Caco-2 (cell line): Measurements from ENCODE around the gene NOL4L. TPM values are rescaled to one million over a fixed set of nuclear protein-coding genes. Genes with fewer than 3 reads are reported as not detected.

Experiments
- BruUV-seq: library from RNA; stranded (reverse); fragments of 400-500 nt; replicated peaks from 2 replicates; lab custom pipeline; 2021; lab: Mats Ljungman, UMichigan
- CTCF ChIA-PET: fragments of 300-600 bp; sonication (Branson Sonifier 250); formaldehyde crosslinking; loops from one replicate; lab custom pipeline; 2022; ENCODE audit warnings: antibody characterized with exemption; lab: Charles Lee
- POLR2A ChIA-PET: fragments of 300-600 bp; sonication (Branson Sonifier 250); formaldehyde crosslinking; loops from one replicate; lab custom pipeline; 2022; ENCODE audit warnings: antibody characterized with exemption; lab: Charles Lee
- DNase-seq, 2 experiments: peaks; one replicate each; pipeline versions ENCODE4 v3.0.0 to v3.0.0-alpha.2; 2020 to 2022
- H3K27me3 ChIP-seq: replicated peaks from 2 replicates; pipeline ENCODE4 v1.6.0; 2011; ENCODE audit warnings: low read length; ENCODE audit not compliant: control insufficient read depth, insufficient read depth
- H3K36me3 ChIP-seq: 2 replicates; pipeline ENCODE4 v1.5.1; 2011; ENCODE audit warnings: low read length; ENCODE audit not compliant: control insufficient read depth, insufficient read depth
- H3K4me1 ChIP-seq: fragments of 250-450 bp; sonication (Bioruptor Pico); 2 replicates; pipeline ENCODE4 v1.5.1; 2020; ENCODE audit warnings: mild to moderate bottlenecking
- H3K4me3 ChIP-seq: 2 replicates; pipeline ENCODE4 v1.5.1; 2011; ENCODE audit warnings: low read depth, mild to moderate bottlenecking, control low read depth, low read length
- H3K9me3 ChIP-seq: fragments of 250-450 bp; sonication (Bioruptor Pico); 2 replicates; pipeline ENCODE4 v1.5.1; 2020; ENCODE audit warnings: mild to moderate bottlenecking, moderate library complexity
- H3K27ac Mint-ChIP-seq: one replicate; pipeline ENCODE4 v1.8.0; 2022; ENCODE audit warnings: mixed read lengths; ENCODE audit not compliant: unreplicated experiment
- H3K27me3 Mint-ChIP-seq: one replicate; pipeline ENCODE4 v1.8.0; 2022; ENCODE audit warnings: mixed read lengths; ENCODE audit not compliant: insufficient read depth, unreplicated experiment
- H3K36me3 Mint-ChIP-seq: one replicate; pipeline ENCODE4 v1.8.0; 2022; ENCODE audit warnings: mild to moderate bottlenecking, mixed read lengths; ENCODE audit not compliant: insufficient read depth, unreplicated experiment
- H3K4me1 Mint-ChIP-seq: one replicate; pipeline ENCODE4 v1.8.0; 2022; ENCODE audit warnings: low read depth, mixed read lengths; ENCODE audit not compliant: unreplicated experiment
- H3K4me3 Mint-ChIP-seq: one replicate; pipeline ENCODE4 v1.8.0; 2022; ENCODE audit warnings: mild to moderate bottlenecking, moderate library complexity, mixed read lengths; ENCODE audit not compliant: unreplicated experiment
- H3K9me3 Mint-ChIP-seq: one replicate; pipeline ENCODE4 v1.8.0; 2022; ENCODE audit warnings: mixed read lengths; ENCODE audit not compliant: unreplicated experiment
- CTCF ChIP-seq, 2 experiments: fragments of 200-600 bp in 1 of 2; IDR thresholded peaks; 1 replicate in 1 of 2; 2 replicates in 1 of 2; pipeline versions ENCODE4 v1.5.1 to v1.8.0; 2011 to 2022; ENCODE audit warnings: antibody characterized with exemption in 1 of 2, control low read depth in 1 of 2, inconsistent platforms in 1 of 2, low read depth in 1 of 2, low read length in 1 of 2, mild to moderate bottlenecking in 1 of 2, moderate library complexity in 1 of 2; ENCODE audit not compliant: insufficient read depth in 1 of 2, severe bottlenecking in 1 of 2, unreplicated experiment in 1 of 2
- intact Hi-C: fragments of 100-400 bp; cut with micrococcal nuclease; formaldehyde crosslinking; loops from one replicate; pipeline ENCODE4 v1.10.0; 2022; ENCODE audit not compliant: unreplicated experiment
- total RNA-seq: library from RNA; stranded (reverse); gene quantifications from 2 replicates; pipeline ENCODE4 v1.2.3, GENCODE V29; 2022

NOL4L gene
- total RNA-seq, 1 experiment from 2014 or later, result 80.9 TPM

DNA sequence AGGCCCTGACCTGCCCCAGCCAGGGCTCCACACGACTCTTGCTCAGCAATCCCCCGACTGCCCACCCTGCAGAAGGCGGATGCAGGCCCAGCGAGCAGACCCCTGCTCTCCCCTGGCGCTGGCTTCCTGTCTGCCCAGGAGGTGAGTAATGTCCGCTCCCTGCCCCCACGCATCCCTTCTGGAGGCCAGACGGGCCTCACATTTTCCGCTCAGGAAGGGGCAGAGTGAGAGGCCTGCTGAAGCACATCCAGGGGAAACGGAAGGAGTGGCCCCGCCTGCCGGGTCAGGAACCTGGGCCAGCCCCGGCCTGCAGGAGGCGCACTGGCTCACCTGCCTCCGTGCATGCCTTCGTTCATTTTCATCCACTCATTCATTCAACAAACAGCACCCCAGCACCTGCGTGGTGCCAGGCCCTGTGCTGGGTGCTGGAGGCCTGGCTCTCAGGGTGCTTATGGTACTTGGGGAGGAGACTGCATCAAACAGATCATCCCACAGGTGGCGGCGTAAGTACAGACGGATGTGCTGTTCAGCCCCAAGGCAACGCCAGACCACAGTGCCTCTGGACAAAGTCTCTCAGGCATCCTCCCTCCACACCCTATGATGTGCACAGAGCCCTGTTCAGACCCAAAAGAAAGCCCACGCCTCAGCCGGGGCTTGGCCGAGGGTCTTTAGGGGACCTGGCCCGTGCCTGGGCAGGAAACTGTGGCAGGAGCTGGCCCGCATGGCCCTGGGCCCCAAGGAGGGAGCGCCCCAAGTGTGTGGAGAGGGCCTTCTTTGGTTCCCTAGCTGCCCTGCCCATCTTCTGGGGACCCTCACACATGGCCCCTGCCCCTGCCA, 114.9 kb downstream of the NOL4L start:
- DNase-seq, result peak; percentile 85 to 88
- intact Hi-C loops, result loop anchor here (1.0 to 5.0 kb wide), 5 partner anchors 15 to 262 kb away; no protein-coding TSS in a partner anchor
- peak; percentile 70 to 77 for TF ChIP-seq CTCF (IDR thresholded peaks at IDR 0.05; ENCODE audit: insufficient read depth in 1 of 2, low read depth in 1 of 2, low read length in 1 of 2, severe bottlenecking in 1 of 2, unreplicated experiment in 1 of 2)
- POLR2A ChIA-PET, result no interaction called here
- Mint-ChIP-seq H3K36me3 (peaks cover 91% of the 10 kb centered on the region), H3K4me1 (peaks cover 31% of the 10 kb centered on the region), H3K4me3 (no peak overlapping the region), H3K27ac (peak overlapping the region; percentile 41), H3K9me3 (no peaks in the 10 kb centered on the region), H3K27me3 (no peaks in the 10 kb centered on the region)
- BruUV-seq, result no TSS peak
- CTCF ChIA-PET, result interaction anchor here (1.2 to 1.6 kb wide), 2 partner anchors 15 to 27 kb away, joined by 3 to 6 read pairs; no protein-coding TSS in a partner anchor
- peaks cover 44% of the 10 kb centered on the region for H3K4me1 ChIP-seq
- H3K4me3 ChIP-seq, result no peak overlapping the region
- no peaks in the 10 kb centered on the region for H3K27me3 ChIP-seq
- H3K36me3 ChIP-seq, result peaks cover 31% of the 10 kb centered on the region
- no peaks in the 10 kb centered on the region for H3K9me3 ChIP-seq

DNA sequence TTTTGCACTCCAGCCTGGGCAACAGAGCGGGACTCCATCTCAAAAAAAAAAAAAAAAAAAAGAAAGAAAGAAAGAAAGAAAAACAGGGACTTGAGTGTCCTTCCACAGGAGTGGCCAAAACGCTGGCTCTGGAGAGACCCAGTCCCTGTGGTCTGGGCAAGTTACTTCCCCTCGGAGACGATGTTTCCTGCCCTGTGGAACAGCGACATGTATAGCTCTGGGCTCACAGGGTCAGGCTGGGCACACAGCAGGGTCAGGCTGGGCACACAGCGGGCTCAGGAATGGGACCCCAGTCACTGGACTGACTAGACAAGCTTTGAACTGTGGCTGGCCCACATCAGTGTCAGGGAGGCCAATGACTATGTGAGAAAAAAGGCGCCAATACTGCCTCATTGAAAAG, 116.3 kb downstream of the NOL4L start:
- Mint-ChIP-seq H3K4me3 (no peak overlapping the region), H3K36me3 (peaks cover 92% of the 10 kb centered on the region), H3K4me1 (peaks cover 30% of the 10 kb centered on the region), H3K27me3 (no peaks in the 10 kb centered on the region), H3K27ac (no peak overlapping the region), H3K9me3 (no peaks in the 10 kb centered on the region)
- Histone ChIP-seq H3K4me1 (peaks cover 33% of the 10 kb centered on the region), H3K4me3 (no peak overlapping the region), H3K27me3 (no peaks in the 10 kb centered on the region), H3K36me3 (peaks cover 23% of the 10 kb centered on the region), H3K9me3 (no peaks in the 10 kb centered on the region)
- intact Hi-C loops, result no loop called here
- CTCF ChIA-PET, result interaction anchor here (0.7 to 2.0 kb wide), 3 partner anchors 67 to 578 kb away, joined by 3 to 5 read pairs (median 4); no protein-coding TSS in a partner anchor
- no peak for TF ChIP-seq CTCF (IDR thresholded peaks at IDR 0.05; ENCODE audit: insufficient read depth in 1 of 2, low read depth in 1 of 2, low read length in 1 of 2, severe bottlenecking in 1 of 2, unreplicated experiment in 1 of 2)
- BruUV-seq, result no TSS peak
- POLR2A ChIA-PET, result interaction anchor here (0.7 kb wide), 1 partner anchor 142 kb away, joined by 6 read pairs; no protein-coding TSS in a partner anchor
- DNase-seq, result no peak

DNA sequence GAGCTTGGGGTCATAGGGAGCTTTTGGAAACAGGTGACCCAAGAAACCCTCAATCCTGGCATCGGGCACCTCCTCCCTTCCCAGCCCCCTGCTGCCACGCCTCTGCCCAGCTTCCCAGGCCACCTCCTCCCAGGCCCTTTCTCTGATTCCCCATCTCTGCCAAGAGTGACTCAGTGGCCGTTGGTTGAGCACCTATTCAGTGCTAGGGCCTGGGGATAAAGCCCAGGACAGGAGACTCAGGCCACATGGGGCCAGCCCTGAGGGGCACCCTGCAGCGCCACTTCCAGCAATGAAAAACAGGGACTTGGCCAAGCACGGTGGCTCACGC, 116.9 kb downstream of the NOL4L start:
- no peak for DNase-seq
- POLR2A ChIA-PET, result no interaction called here
- no peak overlapping the region for H3K27ac Mint-ChIP-seq
- Histone ChIP-seq H3K4me3 (no peak overlapping the region), H3K36me3 (peaks cover 22% of the 10 kb centered on the region), H3K9me3 (no peaks in the 10 kb centered on the region), H3K27me3 (no peaks in the 10 kb centered on the region), H3K4me1 (peaks cover 27% of the 10 kb centered on the region)
- no TSS peak for BruUV-seq
- no peaks in the 10 kb centered on the region for H3K27me3 Mint-ChIP-seq
- no peak overlapping the region for H3K4me3 Mint-ChIP-seq
- peaks cover 92% of the 10 kb centered on the region for H3K36me3 Mint-ChIP-seq
- no peaks in the 10 kb centered on the region for H3K9me3 Mint-ChIP-seq
- H3K4me1 Mint-ChIP-seq, result peaks cover 24% of the 10 kb centered on the region
- TF ChIP-seq CTCF (IDR thresholded peaks at IDR 0.05; ENCODE audit: insufficient read depth in 1 of 2, low read depth in 1 of 2, low read length in 1 of 2, severe bottlenecking in 1 of 2, unreplicated experiment in 1 of 2), result no peak
- intact Hi-C loops, result no loop called here
- CTCF ChIA-PET, result interaction anchor here (2.0 kb wide), 1 partner anchor 184 kb away, joined by 5 read pairs; no protein-coding TSS in a partner anchor
